ENCODE results near the gene NR3C1. TPM values are rescaled to one million over a fixed set of nuclear protein-coding genes. Genes with fewer than 3 reads are reported as not detected.

NR3C1 gene
- total RNA-seq, 1 donor from 2014 or later = 0.17 TPM

DNA sequence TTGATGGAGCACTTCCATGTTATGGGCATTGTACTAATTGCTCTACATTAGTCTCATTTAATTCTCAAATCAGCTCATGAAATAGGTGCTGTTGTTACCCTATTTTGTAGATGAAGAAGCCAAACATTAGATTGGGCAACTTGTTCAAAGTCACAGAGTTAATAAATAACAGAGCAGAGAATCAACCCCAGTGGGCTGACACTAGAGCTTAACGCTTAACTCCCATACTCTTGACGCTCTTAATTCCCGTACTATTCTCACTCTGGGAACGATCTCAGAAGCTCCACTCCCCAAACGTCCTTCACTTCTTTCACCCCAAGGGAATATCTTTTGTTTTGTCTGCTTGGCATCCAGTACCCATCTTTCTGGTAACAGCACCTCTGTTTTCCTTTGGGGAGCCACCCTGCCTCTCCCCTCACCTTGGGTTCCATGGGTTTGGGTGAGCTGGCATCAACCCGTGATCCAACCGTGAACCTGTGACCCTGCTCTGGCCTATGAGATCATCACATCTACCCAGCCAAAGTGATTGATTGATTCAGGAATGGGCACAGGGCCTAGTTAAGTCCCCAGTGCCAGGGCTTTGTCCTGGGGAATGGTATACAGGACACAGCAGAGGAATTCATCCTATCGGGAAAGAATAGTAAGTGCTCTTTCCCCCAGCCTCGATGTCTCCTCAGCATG is 169.2 kb downstream of the NR3C1 start:
- no peak overlapping the region for H3K4me3 ChIP-seq
- no peak overlapping the region for H3K9ac ChIP-seq
- no peak overlapping the region for H3K27ac ChIP-seq
- no peaks in the 10 kb centered on the region for H3K36me3 Mint-ChIP-seq
- H3K4me1 Mint-ChIP-seq = peaks cover 14% of the 10 kb centered on the region
- H3K79me2 ChIP-seq (ENCODE audit: low read depth) = no peaks in the 10 kb centered on the region
- H3K9me3 Mint-ChIP-seq = no peaks in the 10 kb centered on the region
- no peak overlapping the region for H2AFZ ChIP-seq (replicated peaks)
- H3K27ac Mint-ChIP-seq = no peak overlapping the region
- no peaks in the 10 kb centered on the region for H3K36me3 ChIP-seq
- no peaks in the 10 kb centered on the region for H3K4me1 ChIP-seq
- H3K27me3 Mint-ChIP-seq (ENCODE audit: insufficient read depth, low read depth) = peaks cover 6% of the 10 kb centered on the region
- no peak for DNase-seq (ENCODE audit: low spot score)
- no peaks in the 10 kb centered on the region for H3K27me3 ChIP-seq
- no peaks in the 10 kb centered on the region for H4K20me1 ChIP-seq (ENCODE audit: low read depth)
- no peak overlapping the region for H3K4me2 ChIP-seq
- H3K4me3 Mint-ChIP-seq = no peak overlapping the region
- no peaks in the 10 kb centered on the region for H3K9me3 ChIP-seq (ENCODE audit: low read depth)
- H3F3A ChIP-seq (ENCODE audit: low read depth) = no peaks in the 10 kb centered on the region
- TF ChIP-seq EZH2phosphoT487 (IDR thresholded peaks at IDR 0.05) (no peak), EZH2 (IDR thresholded peaks at IDR 0.05) (no peak)
- TF ChIP-seq, protein P1, sequence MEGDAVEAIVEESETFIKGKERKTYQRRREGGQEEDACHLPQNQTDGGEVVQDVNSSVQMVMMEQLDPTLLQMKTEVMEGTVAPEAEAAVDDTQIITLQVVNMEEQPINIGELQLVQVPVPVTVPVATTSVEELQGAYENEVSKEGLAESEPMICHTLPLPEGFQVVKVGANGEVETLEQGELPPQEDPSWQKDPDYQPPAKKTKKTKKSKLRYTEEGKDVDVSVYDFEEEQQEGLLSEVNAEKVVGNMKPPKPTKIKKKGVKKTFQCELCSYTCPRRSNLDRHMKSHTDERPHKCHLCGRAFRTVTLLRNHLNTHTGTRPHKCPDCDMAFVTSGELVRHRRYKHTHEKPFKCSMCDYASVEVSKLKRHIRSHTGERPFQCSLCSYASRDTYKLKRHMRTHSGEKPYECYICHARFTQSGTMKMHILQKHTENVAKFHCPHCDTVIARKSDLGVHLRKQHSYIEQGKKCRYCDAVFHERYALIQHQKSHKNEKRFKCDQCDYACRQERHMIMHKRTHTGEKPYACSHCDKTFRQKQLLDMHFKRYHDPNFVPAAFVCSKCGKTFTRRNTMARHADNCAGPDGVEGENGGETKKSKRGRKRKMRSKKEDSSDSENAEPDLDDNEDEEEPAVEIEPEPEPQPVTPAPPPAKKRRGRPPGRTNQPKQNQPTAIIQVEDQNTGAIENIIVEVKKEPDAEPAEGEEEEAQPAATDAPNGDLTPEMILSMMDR (IDR thresholded peaks at IDR 0.05) = no peak

GRCh38 chr5:143233031-143233430 is 170.5 kb downstream of the NR3C1 start:
- Histone ChIP-seq H3K79me2 (ENCODE audit: low read depth) (no peaks in the 10 kb centered on the region), H3K4me2 (no peak overlapping the region), H3F3A (ENCODE audit: low read depth) (no peaks in the 10 kb centered on the region), H2AFZ (replicated peaks) (no peak overlapping the region), H3K9ac (no peak overlapping the region), H3K27ac (no peak overlapping the region), H3K36me3 (no peaks in the 10 kb centered on the region), H3K4me3 (no peak overlapping the region), H3K27me3 (no peaks in the 10 kb centered on the region), H3K4me1 (no peaks in the 10 kb centered on the region), H3K9me3 (ENCODE audit: low read depth) (no peaks in the 10 kb centered on the region), H4K20me1 (ENCODE audit: low read depth) (no peaks in the 10 kb centered on the region)
- no peak for DNase-seq (ENCODE audit: low spot score)
- Mint-ChIP-seq H3K36me3 (no peaks in the 10 kb centered on the region), H3K27me3 (ENCODE audit: insufficient read depth, low read depth) (peaks cover 5% of the 10 kb centered on the region), H3K9me3 (no peaks in the 10 kb centered on the region), H3K27ac (no peak overlapping the region), H3K4me3 (no peak overlapping the region), H3K4me1 (peaks cover 19% of the 10 kb centered on the region)
- TF ChIP-seq, protein P1 (IDR thresholded peaks at IDR 0.05) = no peak
- TF ChIP-seq EZH2phosphoT487 (IDR thresholded peaks at IDR 0.05) (no peak), EZH2 (IDR thresholded peaks at IDR 0.05) (no peak)

DNA sequence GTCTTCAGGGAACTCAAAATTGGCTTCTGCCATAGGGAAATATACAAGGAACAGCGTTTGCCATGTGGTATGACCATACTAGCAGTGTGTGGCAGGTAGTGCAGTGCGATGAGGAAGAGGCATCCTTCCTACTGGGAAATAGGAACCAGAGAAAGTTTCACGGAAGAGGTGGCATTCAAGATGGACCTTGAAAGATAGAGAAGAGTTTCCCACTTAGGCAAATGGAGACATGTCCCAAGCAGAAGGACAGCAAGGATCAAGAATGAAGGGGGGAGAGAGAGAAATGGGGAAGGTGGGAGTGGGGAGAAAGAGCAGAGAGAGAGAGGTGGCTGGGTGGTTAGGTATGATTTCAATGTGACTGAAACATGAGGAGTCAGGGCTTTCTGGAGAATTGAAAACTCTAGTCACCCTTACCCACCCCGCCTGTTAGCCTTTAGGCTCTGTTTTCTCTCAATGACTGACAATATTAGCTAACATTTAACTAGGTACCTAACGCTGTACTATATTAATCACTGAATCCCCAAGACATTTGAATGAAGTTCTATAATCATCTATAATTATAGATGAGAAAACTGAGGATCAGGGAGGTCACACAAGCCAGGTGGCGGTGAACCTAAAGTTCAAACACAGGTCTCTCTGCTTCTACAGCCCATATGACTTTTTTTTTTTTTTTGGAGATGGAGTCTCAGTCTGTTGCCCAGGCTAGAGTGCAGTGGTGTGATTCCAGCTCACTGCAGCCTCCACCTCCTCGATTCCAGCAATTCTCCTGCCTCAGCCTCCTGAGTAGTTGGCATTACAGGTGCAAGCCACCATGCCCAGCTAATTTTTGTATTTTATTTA is 171.3 kb downstream of the NR3C1 start:
- DNase-seq (ENCODE audit: low spot score) = no peak
- Histone ChIP-seq H3K9ac (no peak overlapping the region), H3K27me3 (no peaks in the 10 kb centered on the region), H3K4me2 (no peak overlapping the region), H2AFZ (replicated peaks) (no peak overlapping the region), H3K4me3 (no peak overlapping the region), H3K4me1 (no peaks in the 10 kb centered on the region), H3K9me3 (ENCODE audit: low read depth) (no peaks in the 10 kb centered on the region), H3K36me3 (no peaks in the 10 kb centered on the region), H3K79me2 (ENCODE audit: low read depth) (no peaks in the 10 kb centered on the region), H3K27ac (no peak overlapping the region), H3F3A (ENCODE audit: low read depth) (no peaks in the 10 kb centered on the region), H4K20me1 (ENCODE audit: low read depth) (no peaks in the 10 kb centered on the region)
- Mint-ChIP-seq H3K4me3 (no peak overlapping the region), H3K27me3 (ENCODE audit: insufficient read depth, low read depth) (peaks cover 5% of the 10 kb centered on the region), H3K9me3 (no peaks in the 10 kb centered on the region), H3K36me3 (no peaks in the 10 kb centered on the region), H3K27ac (no peak overlapping the region), H3K4me1 (peaks cover 19% of the 10 kb centered on the region)
- TF ChIP-seq, protein P1 (IDR thresholded peaks at IDR 0.05) = no peak
- TF ChIP-seq EZH2phosphoT487 (IDR thresholded peaks at IDR 0.05) (no peak), EZH2 (IDR thresholded peaks at IDR 0.05) (no peak)

Measured in neural progenitor cell (in vitro differentiated cells).